ENCODE measurements around the gene PRLR.

GRCh38 chr5:35143841-35144240 lies 86.4 kb downstream of the PRLR start:
- TF ChIP-seq, protein P1, sequence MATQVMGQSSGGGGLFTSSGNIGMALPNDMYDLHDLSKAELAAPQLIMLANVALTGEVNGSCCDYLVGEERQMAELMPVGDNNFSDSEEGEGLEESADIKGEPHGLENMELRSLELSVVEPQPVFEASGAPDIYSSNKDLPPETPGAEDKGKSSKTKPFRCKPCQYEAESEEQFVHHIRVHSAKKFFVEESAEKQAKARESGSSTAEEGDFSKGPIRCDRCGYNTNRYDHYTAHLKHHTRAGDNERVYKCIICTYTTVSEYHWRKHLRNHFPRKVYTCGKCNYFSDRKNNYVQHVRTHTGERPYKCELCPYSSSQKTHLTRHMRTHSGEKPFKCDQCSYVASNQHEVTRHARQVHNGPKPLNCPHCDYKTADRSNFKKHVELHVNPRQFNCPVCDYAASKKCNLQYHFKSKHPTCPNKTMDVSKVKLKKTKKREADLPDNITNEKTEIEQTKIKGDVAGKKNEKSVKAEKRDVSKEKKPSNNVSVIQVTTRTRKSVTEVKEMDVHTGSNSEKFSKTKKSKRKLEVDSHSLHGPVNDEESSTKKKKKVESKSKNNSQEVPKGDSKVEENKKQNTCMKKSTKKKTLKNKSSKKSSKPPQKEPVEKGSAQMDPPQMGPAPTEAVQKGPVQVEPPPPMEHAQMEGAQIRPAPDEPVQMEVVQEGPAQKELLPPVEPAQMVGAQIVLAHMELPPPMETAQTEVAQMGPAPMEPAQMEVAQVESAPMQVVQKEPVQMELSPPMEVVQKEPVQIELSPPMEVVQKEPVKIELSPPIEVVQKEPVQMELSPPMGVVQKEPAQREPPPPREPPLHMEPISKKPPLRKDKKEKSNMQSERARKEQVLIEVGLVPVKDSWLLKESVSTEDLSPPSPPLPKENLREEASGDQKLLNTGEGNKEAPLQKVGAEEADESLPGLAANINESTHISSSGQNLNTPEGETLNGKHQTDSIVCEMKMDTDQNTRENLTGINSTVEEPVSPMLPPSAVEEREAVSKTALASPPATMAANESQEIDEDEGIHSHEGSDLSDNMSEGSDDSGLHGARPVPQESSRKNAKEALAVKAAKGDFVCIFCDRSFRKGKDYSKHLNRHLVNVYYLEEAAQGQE (IDR thresholded peaks at IDR 0.05; ENCODE audit: low read depth): no peak
- TF ChIP-seq, protein P2, sequence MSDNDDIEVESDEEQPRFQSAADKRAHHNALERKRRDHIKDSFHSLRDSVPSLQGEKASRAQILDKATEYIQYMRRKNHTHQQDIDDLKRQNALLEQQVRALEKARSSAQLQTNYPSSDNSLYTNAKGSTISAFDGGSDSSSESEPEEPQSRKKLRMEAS (IDR thresholded peaks at IDR 0.05): no peak
- TF ChIP-seq FOXM1 (IDR thresholded peaks at IDR 0.05; ENCODE audit: borderline replicate concordance, low read depth) (no peak), EGR1 (IDR thresholded peaks at IDR 0.05) (no peak), RAD21 (IDR thresholded peaks at IDR 0.05; ENCODE audit: low read depth) (no peak), ZBTB7A (IDR thresholded peaks at IDR 0.05; ENCODE audit: low read depth) (no peak), EP300 (IDR thresholded peaks at IDR 0.05; ENCODE audit: borderline replicate concordance) (no peak)

Measured in Ishikawa (cell line).